Suprapubic skin (tissue), 4 donors: ENCODE measurements around the gene NATD1. TPM values are rescaled to one million over a fixed set of nuclear protein-coding genes. Genes with fewer than 3 reads are reported as not detected.

Experiments
- DNase-seq, 2 donors: peaks; one replicate each; pipeline ENCODE4 v3.0.0-alpha.2; 2019; ENCODE audit warnings: low spot score in 2 of 2
- H3K27ac ChIP-seq: fragments of 200-600 bp; sonication (generic); one replicate; pipeline ENCODE4 v1.5.1; 2019
- H3K27me3 ChIP-seq: fragments of 200-600 bp; sonication (generic); one replicate; pipeline ENCODE4 v1.5.1; 2019
- H3K36me3 ChIP-seq: fragments of 200-600 bp; sonication (generic); one replicate; pipeline ENCODE4 v1.5.1; 2019
- H3K4me1 ChIP-seq: fragments of 200-600 bp; sonication (generic); one replicate; pipeline ENCODE4 v1.5.1; 2019
- H3K4me3 ChIP-seq: fragments of 200-600 bp; sonication (generic); one replicate; pipeline ENCODE4 v1.5.1; 2019; ENCODE audit warnings: mild to moderate bottlenecking
- H3K9me3 ChIP-seq: fragments of 200-600 bp; sonication (generic); one replicate; pipeline ENCODE4 v1.5.1; 2019
- EP300 ChIP-seq: sonication (generic); formaldehyde crosslinking; IDR thresholded peaks from one replicate; pipeline ENCODE4 v1.6.1; 2017; ENCODE audit warnings: antibody characterized with exemption
- POLR2A ChIP-seq, 2 donors: fragments of 450-650 bp; IDR thresholded peaks; one replicate each; pipeline ENCODE4 v1.6.1; 2017; ENCODE audit warnings: antibody characterized with exemption in 2 of 2, mild to moderate bottlenecking in 2 of 2, moderate library complexity in 2 of 2
- POLR2AphosphoS5 ChIP-seq, 3 donors: sonication (generic); formaldehyde crosslinking; IDR thresholded peaks; one replicate each; pipeline ENCODE4 v1.6.1; 2017; ENCODE audit warnings: antibody characterized with exemption in 3 of 3
- WGBS: methylation state at CpG from one replicate; pipeline ENCODE4 v1.1.5; 2018; 5-methylcytosine and 5-hydroxymethylcytosine counted together
- total RNA-seq, 4 donors: library from RNA; depleted of rRNA; stranded (reverse); fragments of >200 nt; gene quantifications; one replicate each; pipeline ENCODE4 v1.1.0, GENCODE V29; 2016
- TF ChIP-seq, protein P1 (sequence below), 2 donors: fragments of 200-600 bp in 1 of 2; fragments of 450-650 bp in 1 of 2; sonication (generic) in 1 of 2; IDR thresholded peaks; one replicate each; pipeline ENCODE4 v1.5.1; 2016 to 2019; ENCODE audit warnings: antibody characterized with exemption in 2 of 2, mild to moderate bottlenecking in 1 of 2, moderate library complexity in 1 of 2

Gene NATD1
- total RNA-seq, 4 donors from 2014 or later = 11.2 to 21.1 (median 14.6) TPM

DNA sequence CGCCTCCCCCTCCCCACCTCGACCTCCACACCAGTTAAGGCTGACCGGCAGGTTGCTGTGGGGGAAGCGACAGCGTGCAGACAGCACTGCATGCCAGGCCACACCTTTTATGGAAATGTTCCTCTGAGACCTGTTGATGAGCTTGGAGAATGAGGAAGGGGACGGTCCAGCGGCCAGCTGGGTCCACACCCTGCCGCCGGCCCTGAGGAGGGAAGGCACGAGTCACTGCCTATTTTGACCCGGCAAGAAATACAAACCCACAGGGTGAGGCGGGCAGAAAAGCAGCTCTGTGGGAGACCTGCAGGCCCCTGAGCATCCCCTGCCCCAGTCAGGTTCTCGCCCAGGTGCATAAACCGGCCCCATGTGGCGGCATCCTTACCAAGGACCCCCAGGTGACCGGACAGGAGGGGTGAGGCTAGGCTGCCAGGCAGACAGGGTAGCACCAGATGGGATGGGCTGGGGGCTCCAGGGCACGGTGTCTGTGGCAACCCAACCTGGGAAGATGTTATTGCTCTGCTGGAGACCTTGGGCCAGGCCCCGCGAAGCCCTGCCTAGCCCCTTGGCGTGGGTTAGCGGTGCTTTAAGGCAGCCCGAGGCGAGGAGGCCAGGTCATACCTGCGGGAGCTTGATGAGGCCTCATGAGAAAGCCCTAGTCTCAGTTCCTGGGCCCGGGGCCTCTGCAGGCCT, 12.7 kb downstream of the NATD1 start:
- H3K36me3 ChIP-seq = peaks cover 22% of the 10 kb centered on the region
- H3K4me3 ChIP-seq = no peak overlapping the region
- H3K9me3 ChIP-seq = no peaks in the 10 kb centered on the region
- WGBS = 80% methylated on average over 6 of the region's 25 CpGs
- DNase-seq = no peak
- no peak overlapping the region for H3K27ac ChIP-seq
- H3K27me3 ChIP-seq = no peaks in the 10 kb centered on the region
- H3K4me1 ChIP-seq = peaks cover 12% of the 10 kb centered on the region
- TF ChIP-seq, protein P1, sequence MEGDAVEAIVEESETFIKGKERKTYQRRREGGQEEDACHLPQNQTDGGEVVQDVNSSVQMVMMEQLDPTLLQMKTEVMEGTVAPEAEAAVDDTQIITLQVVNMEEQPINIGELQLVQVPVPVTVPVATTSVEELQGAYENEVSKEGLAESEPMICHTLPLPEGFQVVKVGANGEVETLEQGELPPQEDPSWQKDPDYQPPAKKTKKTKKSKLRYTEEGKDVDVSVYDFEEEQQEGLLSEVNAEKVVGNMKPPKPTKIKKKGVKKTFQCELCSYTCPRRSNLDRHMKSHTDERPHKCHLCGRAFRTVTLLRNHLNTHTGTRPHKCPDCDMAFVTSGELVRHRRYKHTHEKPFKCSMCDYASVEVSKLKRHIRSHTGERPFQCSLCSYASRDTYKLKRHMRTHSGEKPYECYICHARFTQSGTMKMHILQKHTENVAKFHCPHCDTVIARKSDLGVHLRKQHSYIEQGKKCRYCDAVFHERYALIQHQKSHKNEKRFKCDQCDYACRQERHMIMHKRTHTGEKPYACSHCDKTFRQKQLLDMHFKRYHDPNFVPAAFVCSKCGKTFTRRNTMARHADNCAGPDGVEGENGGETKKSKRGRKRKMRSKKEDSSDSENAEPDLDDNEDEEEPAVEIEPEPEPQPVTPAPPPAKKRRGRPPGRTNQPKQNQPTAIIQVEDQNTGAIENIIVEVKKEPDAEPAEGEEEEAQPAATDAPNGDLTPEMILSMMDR (IDR thresholded peaks at IDR 0.05) = no peak
- TF ChIP-seq POLR2A (IDR thresholded peaks at IDR 0.05) (no peak), POLR2AphosphoS5 (IDR thresholded peaks at IDR 0.05) (no peak), EP300 (no peak)

DNA sequence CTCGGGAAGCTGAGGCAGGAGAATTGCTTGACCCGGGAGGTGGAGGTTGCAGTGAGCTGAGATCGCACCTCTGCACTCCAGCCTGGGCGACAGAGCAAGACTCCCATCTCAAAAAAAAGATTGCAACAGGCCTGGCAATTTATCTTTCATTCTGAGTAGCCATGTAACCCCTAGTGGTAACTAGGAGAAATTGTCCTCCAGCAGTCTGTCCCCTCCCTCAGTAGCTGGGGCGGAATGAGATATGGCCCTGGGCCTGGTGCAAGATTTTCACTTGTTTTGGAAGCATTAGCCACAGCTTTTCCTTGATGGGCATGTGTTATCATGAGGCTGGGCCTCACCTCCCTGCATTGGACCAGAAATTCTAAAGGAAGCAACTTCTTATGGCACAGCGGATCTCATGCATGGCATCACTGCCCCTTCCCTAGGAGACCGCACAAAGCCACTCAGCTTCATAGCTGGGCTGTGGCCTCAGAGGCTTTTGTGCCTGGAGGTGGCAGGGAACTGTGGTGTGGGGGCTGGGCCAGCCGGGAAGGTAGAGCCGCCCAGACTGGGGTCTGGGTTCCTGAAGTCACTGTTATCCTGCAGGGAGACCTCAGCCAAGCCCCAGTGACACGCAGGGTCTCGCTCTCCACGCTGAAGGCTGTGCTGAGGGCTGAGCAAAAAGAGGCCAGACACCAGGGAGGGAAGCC, 13.4 kb downstream of the NATD1 start:
- DNase-seq = no peak
- Histone ChIP-seq H3K4me1 (peaks cover 12% of the 10 kb centered on the region), H3K9me3 (no peaks in the 10 kb centered on the region), H3K36me3 (peaks cover 22% of the 10 kb centered on the region), H3K4me3 (no peak overlapping the region), H3K27me3 (no peaks in the 10 kb centered on the region), H3K27ac (no peak overlapping the region)
- TF ChIP-seq, protein P1 (IDR thresholded peaks at IDR 0.05) = peak in 1 of 2 donors; percentile 37
- TF ChIP-seq POLR2AphosphoS5 (IDR thresholded peaks at IDR 0.05) = no peak
- WGBS = 76% methylated on average over 12 of the region's 12 CpGs

DNA sequence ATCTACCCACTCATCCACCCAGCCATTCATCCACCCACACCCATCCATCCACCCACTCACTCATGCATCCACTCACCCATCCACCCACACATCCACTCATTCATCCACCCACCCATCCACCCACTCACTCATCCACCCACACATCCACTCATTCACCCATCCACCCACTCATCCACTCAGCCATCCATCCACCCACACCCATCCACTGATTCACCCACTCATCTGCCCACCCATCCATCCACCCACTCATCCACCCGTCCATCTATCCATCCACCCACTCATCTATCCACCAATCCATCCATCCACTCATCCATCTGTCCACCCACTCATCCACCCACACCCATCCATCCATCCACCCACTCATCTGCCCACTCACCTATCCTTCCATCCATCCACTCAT, 17.3 kb downstream of the NATD1 start:
- Histone ChIP-seq H3K4me1 (peaks cover 14% of the 10 kb centered on the region), H3K4me3 (no peak overlapping the region), H3K36me3 (no peaks in the 10 kb centered on the region), H3K27me3 (no peaks in the 10 kb centered on the region), H3K9me3 (no peaks in the 10 kb centered on the region), H3K27ac (no peak overlapping the region)
- TF ChIP-seq POLR2A (IDR thresholded peaks at IDR 0.05) (no peak), POLR2AphosphoS5 (IDR thresholded peaks at IDR 0.05) (no peak), EP300 (no peak)
- TF ChIP-seq, protein P1 (IDR thresholded peaks at IDR 0.05) = no peak
- DNase-seq = no peak
- 84% methylated on average over 1 of the region's 1 CpG for WGBS

DNA sequence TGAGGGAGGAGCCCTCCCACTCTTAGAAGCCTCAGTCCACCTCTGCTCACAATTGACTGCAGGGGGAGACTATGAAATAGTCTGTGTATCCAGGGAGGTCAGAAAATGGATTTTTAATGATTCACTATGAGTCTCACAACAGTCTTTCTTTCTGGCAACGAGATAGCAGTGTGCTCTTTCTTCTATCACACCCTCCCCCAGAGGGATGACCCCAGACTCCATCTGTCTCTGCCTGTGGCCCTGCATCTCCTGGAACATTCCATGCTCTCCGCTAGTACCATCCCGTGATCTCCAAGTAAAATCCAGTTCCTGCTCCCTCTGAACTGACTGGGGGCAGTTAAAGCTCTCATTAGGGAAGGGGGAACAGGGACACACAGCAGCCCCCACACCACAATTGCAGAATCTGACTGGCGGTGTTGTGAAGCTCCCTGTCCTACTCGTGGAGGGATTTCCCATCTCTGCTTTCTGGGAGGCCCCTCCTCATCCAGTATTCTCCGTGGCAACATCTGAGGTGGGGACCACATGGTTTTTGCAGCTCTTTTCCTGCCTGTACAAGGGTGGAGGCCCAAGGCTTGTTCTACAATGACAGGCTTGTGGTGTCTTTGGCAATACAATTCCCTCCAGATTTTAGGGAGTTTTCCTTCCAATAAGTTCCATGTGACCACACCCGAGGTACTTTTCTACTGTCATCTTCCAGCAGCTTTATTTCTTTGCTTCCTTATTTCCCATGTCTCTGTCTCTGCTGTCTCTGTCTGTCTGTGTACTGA, 19.4 kb downstream of the NATD1 start:
- WGBS = 42% methylated on average over 5 of the region's 7 CpGs
- Histone ChIP-seq H3K9me3 (no peaks in the 10 kb centered on the region), H3K4me1 (peaks cover 14% of the 10 kb centered on the region), H3K27ac (peak overlapping the region; percentile 39), H3K36me3 (no peaks in the 10 kb centered on the region), H3K4me3 (no peak overlapping the region), H3K27me3 (no peaks in the 10 kb centered on the region)
- no peak for DNase-seq
- TF ChIP-seq POLR2AphosphoS5 (IDR thresholded peaks at IDR 0.05) = no peak
- TF ChIP-seq POLR2A (IDR thresholded peaks at IDR 0.05) = no peak
- TF ChIP-seq, protein P1 (IDR thresholded peaks at IDR 0.05) = no peak
- TF ChIP-seq EP300 = no peak
